T47D (cell line): Measurements from ENCODE around the gene SCN1B.
"Not testable (repeated sequence)": the region's sequence is repeated elsewhere in the genome, so short reads cannot be mapped to it uniquely, and the experiment has no call there.

Source experiments
- DNase-seq, 2 experiments: peaks; one replicate each; pipeline versions ENCODE4 v3.0.0 to v3.0.0-alpha.2; 2011 to 2012; ENCODE audit warnings: low read depth in 1 of 2, low spot score in 1 of 2
- JUND ChIP-seq: IDR thresholded peaks from 2 replicates; pipeline ENCODE4 v1.6.1; 2012; ENCODE audit warnings: low read depth
- in situ Hi-C: cut with HindIII; loops from 2 replicates; pipeline ENCODE4 v1.10.0; 2016; ENCODE audit warnings: low sequenced_read_pairs, low pct_unique_long_range_greater_than_20kb

SCN1B gene

DNA sequence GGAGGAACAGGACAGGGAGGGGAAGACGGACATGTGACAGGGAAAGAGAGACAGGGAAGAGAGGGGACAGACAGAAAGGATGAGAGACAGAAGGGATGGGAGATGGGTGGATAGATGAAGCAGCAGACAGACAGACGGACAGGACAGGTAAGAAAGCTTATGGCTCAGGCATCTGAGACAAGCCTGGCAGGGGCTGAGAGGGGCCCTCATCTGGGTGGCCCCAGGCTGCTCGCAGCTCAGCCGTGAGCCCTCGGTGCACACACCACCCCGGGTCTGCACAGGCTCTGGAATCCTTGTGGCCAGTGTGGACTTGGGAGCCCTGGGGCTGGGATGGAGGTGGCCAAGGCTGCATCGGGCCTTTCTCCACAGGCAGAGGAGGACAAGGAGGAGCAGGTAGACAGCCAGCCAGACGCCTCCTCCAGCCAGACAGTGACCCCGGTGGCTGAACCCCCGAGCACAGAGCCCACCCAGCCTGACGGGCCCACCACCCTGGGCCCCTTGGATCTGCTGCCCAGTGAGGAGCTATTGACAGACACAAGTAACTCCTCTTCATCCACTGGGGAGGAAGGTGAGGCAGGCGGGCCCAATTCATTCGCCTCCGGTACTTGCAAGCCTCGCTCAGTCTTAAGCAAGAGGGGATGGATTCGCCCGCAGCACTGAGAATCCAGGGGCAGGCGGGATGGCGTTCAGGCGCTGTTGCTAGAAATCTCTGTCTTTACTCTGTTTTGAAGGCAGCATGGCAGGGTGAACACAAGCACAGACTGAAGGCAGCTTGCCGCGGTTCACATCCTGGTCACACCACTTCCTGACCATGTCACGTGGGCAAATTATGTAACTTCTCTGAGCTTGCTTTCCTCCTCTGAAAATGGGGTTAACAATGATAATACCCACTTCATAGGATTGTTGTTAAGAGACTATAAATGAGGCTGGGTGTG is 16.2 kb upstream of the SCN1B start:
- in situ Hi-C loops: no loop called here
- TF ChIP-seq JUND: no peak
- DNase-seq: no peak

DNA sequence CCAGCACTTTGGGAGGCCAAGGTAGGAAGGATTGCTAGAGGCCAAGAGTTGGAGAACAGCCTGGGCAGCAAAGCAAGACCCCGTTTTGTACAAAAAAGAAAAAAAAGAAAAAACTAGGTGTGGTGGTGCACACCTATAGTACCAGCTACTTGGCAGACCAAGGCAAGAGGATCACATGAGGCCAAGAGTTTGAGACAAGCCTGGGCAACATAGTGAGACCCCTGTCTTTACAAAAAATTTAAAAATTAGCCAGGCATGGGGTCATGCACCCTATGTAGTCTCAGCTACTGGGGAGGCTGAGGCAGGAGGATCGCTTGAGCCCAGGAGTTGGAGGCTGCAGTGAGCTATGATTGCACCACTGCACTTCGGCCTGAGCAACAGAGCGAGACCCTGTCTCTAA is 15.5 kb upstream of the SCN1B start:
- DNase-seq, in situ Hi-C loops: not testable (repeated sequence)

DNA sequence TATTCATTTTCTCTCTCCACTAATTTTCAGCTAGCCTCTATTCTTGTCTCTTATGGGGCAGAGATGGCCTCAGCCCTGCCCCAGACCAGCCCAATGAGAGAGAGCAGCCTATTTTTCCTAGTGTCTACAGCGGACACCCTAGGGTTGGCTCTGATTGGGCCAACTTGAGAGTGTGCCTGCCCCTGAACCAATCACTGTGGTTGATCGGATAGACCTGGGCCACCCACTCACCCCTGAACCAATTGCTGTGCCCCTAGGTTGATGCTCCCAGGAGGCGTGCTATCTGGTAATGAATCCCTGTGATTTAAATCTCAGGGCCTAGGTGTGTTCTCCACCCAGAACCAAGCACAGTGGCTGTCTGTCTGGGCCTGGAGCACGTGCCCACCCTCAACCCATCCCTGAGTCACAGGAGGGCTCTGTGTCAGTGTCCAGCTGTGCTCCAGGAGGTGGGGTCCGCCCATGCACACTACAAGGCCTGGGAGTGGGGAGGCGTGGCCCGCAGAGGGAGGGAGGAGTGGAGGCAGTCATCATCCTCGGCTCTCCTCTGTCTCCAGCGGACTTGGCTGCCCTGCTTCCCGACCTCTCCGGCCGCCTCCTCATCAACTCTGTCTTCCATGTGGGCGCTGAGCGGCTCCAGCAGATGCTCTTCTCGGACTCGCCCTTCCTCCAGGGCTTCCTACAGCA is 14.9 kb upstream of the SCN1B start:
- DNase-seq: no peak
- in situ Hi-C loops: no loop called here
- TF ChIP-seq JUND: no peak

DNA sequence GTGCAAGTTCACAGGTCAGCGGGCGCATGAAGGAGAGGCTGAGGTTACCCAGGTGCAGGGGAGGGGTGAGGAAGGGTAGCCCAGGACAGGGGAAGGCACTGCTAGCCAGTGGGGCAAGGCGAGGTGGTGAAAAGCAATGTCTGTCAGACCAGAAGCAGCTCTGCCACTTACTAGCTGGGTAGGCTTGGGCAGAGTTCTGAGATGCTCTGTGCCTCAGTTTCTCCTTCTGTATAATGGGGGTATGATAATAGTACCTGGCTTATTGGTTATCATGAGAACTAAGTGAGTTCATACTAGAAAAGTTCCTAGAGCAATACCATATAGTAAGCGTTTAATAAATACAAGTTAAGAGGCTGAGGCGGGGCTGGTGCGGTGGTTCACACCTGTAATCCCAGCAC is 14.3 kb upstream of the SCN1B start:
- TF ChIP-seq JUND: no peak
- DNase-seq: no peak
- in situ Hi-C loops: no loop called here

DNA sequence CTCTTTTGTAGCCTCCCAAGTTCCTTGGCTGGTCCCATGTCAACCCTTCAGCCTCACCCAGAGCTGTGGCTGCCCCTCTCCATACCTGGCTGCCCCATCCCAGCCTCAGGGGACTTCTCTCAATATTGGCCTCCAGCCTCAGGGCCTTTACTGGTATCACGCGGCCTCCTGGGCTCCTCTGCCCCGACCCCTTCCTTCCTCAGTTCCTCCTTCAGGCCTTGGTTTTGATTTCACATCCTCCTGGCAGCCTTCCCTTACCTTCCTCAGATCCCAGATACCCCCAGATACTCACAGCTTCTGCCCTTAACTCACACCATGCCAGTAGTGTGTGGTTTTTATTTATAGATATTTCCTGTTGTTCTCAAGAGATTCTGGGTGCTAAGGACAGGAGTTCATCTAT is 12.8 kb upstream of the SCN1B start:
- no peak for DNase-seq
- in situ Hi-C loops: no loop called here
- no peak for TF ChIP-seq JUND

DNA sequence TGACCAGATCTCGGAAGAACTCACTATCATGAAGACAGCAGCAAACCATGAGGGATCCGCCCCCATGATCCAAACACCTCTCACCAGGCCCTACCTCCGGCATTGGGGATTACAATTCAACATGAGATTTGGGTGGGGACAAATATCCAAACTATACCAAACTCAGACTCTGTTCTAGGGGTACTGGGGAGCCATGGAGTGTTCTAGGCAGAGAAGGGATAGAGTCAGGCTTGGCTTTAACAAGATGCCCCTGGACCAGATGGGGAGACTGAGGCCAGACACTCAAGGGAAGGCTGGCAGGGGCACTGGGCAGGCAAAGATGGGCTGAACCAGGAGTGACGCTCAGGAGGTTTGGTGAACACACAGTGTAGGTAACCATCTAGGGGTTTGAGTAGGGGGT is 11.9 kb upstream of the SCN1B start:
- DNase-seq: no peak
- in situ Hi-C loops: no loop called here
- no peak for TF ChIP-seq JUND

DNA sequence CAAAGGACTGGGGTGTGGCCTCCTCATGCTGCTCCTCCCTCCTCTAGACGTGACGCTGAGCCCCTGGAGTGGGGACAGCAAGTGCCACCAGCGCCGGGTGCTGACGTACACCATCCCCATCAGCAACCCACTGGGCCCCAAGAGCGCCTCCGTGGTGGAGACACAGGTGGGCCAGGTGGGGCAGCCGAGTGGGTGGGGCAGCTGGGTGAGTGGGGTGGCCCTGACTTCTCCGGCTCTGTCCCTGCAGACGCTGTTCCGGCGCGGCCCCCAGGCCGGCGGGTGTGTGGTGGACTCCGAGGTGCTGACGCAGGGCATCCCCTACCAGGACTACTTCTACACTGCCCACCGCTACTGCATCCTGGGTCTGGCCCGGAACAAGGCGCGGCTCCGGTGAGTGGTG is 11.1 kb upstream of the SCN1B start:
- in situ Hi-C loops: no loop called here
- no peak for TF ChIP-seq JUND
- no peak for DNase-seq

DNA sequence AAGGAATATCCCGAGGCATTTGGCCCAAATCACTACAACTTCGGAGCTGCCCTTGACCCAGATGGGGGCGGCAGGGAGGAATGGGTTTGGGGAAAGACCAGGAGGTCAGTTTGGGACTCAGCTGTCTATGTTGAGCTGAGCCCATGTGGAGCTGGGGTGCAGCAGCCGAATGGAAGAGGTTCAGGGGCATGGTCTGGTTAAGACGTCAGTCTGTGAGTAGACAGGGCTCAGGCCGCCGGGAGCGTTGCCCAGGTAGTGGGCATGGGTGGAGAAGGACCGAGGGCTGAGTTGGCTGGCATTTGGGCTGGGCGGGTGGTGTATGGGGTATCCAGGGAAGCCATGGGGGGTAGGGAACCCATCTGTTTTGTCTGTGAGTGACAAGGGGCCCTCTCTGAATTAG is 9.3 kb upstream of the SCN1B start:
- DNase-seq: no peak
- in situ Hi-C loops: no loop called here
- no peak for TF ChIP-seq JUND

DNA sequence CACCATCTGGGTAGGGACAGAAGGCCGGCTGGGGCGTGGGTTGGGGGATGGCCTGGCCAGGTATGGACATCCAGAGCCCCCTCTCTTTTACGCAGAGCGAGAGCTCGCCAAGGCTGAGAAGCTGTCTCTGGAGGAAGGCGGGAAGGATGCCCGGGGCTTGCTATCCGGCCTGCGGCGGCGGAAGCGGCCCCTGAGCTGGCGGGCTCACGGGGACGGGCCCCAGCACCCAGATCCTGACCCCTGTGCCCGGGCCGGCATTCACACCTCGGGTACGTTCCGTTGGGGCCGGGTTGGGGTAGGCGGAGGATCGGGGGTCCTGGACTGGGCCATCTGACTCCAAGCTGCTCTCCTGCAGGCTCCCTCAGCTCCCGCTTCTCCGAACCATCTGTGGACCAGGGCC is 8.7 kb upstream of the SCN1B start:
- in situ Hi-C loops: no loop called here
- DNase-seq: no peak
- TF ChIP-seq JUND: no peak

DNA sequence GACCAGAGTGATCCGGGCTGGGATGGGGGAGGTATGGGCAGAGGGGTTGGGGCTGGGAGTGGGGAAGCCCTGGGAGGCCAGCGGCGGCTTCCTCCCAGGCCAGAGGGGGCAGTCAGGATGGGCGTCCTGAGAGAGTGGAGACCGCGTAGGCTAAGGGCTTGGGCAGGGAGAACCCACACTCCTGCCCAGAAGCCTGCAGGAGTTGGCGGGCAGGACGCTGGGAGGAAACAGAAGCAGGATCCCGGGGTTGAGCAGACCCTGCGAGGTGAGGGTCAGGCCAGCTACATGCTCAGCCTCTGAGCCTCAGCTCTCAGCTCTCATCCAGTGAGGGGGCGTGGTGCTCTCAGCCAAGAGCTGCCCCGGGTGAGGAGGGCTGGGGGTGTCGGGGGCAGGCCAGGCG is 7.8 kb upstream of the SCN1B start:
- no peak for DNase-seq
- TF ChIP-seq JUND: no peak
- in situ Hi-C loops: no loop called here

DNA sequence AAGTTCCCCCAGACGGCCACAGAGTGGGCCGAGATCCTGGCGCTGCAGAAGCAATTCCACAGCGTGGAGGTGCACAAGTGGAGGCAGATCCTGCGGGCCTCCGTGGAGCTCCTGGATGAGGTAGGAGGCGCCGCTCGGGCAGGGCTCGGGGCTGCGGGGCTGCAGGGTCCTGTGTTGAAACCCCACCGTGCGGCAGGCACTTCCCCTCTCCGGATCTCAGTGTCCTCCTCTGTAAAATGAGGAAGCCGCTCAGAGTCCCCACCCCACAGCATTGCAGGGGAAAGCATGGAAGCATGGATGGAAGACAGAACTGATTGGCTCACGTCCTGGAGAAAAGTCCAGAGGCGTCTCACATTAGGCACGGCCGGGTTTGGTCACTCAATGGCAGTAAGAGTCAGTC is 6.8 kb upstream of the SCN1B start:
- no peak for DNase-seq
- in situ Hi-C loops: no loop called here
- no peak for TF ChIP-seq JUND

DNA sequence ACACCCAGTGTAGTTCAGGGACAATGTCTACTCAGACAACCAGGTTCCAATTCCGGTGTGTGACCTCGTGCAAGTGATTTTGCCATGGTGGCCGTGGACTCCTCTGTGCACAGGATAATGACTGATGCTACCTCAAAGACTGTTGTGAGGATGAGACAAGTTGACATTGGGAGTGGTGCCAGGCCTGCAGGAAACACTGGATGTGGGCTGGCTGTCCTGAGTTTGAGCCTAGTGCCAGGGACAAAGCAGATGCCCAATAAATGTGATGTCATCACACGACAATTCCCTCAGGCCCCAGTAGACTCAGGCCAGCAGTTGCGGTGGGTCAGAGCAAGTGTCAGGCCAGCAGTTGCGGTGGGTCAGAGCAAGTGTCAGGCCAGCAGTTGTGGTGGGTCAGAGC is 6.2 kb upstream of the SCN1B start:
- no peak for DNase-seq
- in situ Hi-C loops: no loop called here
- no peak for TF ChIP-seq JUND

DNA sequence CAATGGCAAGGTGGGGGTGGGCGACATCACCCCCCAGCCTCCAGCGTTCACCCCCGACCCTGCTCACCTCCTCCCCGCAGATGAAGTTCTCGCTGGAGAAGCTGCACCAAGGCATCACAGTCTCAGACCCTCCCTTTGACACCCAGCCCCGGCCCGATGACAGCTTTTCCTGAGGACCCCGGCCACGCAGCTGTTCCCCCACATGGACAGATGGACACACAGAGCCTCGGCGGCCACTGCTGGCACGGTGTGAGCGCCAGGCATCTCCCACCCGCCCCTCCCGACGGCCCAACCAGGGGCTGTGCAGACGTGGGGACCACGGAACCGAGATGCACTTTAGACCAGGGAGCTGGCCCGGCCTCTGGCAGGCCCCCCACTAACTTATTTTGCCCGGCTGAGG is 4.3 kb upstream of the SCN1B start:
- DNase-seq: no peak
- in situ Hi-C loops: no loop called here
- no peak for TF ChIP-seq JUND
